GM12874 (cell line): ENCODE measurements around the gene ATP1B2.

Experiments
- TF ChIP-seq, protein P1 (sequence below): IDR thresholded peaks from 2 replicates; pipeline ENCODE4 v1.5.1; 2011; ENCODE audit warnings: low read depth, mild to moderate bottlenecking, control low read depth, low read length, moderate library complexity; ENCODE audit not compliant: insufficient read depth

The ATP1B2 gene

DNA sequence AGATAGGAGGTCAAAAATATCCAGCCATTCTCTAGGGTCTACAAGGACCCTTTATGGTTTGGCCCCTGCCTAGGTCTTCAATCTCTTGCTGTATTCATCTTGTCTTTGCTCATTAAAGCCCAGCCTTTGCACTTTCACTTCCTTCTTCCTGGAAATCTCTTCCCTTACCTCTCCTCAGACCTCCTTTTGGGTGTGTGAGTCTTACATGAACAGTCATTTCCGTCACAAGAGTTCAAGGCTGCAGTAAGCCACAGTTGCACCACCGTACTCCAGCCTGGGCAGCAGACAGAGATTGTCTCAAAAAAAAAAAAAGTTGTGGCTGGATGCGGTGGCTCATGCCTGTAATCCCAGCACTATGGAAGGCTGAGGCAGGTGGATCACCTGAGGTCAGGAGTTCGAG lies 6.0 kb upstream of the ATP1B2 start:
- TF ChIP-seq, protein P1, sequence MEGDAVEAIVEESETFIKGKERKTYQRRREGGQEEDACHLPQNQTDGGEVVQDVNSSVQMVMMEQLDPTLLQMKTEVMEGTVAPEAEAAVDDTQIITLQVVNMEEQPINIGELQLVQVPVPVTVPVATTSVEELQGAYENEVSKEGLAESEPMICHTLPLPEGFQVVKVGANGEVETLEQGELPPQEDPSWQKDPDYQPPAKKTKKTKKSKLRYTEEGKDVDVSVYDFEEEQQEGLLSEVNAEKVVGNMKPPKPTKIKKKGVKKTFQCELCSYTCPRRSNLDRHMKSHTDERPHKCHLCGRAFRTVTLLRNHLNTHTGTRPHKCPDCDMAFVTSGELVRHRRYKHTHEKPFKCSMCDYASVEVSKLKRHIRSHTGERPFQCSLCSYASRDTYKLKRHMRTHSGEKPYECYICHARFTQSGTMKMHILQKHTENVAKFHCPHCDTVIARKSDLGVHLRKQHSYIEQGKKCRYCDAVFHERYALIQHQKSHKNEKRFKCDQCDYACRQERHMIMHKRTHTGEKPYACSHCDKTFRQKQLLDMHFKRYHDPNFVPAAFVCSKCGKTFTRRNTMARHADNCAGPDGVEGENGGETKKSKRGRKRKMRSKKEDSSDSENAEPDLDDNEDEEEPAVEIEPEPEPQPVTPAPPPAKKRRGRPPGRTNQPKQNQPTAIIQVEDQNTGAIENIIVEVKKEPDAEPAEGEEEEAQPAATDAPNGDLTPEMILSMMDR: no peak

DNA sequence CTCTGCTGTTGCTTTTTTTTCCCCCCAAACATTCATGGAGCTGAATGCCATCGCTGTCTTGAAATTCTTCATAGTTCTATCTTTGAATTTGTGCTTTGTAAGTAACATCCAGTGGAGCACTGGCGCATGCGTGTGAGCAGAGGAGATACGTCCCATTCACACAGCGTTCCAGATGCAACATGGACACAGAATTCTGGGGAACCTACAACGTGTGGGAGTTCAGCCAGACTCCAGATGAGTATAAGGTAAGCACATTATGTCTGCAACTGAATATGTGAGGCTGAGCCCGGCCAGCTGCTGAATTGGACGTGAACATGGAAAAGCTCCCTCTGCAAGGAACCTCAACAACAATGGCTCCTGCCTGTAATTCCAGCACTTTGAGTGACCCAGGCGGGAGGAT lies 4.3 kb upstream of the ATP1B2 start:
- TF ChIP-seq, protein P1: no peak

DNA sequence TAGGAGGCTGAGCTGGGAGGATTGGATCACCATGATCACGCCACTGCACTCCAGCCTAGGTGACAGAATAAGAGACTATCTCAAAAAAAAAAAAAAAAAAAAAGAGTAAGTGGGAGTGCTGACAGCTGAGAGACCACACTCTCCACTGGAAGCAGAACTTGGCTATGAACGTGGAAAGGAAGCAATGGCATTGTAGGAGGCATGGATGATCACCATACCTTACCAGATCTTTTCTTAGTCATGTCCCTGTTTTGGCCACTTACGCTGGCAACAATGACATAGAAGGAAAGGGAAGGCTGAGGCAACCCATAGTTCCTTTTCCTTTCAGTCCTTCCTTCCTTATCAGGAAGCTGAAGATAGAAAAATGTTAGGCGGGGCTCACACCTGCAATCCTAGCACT lies 3.7 kb upstream of the ATP1B2 start:
- TF ChIP-seq, protein P1: no peak

DNA sequence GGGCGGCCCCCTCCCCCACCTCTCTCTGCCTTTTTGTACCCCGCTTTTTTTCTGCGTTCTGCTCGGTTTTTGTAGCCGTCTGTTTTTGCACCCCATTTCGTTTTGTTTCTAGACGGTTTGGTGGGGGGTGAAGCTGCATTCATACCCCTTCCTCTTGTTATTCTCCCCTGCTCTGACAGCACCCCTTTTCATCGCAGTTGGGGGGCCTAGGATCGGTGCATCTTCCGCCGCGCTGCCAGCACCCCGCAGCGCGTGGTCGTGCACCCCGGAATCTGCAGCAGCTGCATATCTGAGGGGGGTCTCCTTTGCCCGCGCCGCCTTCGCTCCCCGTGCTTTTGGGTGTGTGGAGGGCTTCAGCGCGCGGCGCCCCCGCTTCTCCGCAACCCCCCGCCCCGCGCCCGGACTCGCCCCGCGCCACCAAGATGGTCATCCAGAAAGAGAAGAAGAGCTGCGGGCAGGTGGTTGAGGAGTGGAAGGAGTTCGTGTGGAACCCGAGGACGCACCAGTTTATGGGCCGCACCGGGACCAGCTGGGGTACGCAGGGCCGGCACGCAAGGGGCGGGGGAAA lies 455 bp downstream of the ATP1B2 start:
- TF ChIP-seq, protein P1: no peak

DNA sequence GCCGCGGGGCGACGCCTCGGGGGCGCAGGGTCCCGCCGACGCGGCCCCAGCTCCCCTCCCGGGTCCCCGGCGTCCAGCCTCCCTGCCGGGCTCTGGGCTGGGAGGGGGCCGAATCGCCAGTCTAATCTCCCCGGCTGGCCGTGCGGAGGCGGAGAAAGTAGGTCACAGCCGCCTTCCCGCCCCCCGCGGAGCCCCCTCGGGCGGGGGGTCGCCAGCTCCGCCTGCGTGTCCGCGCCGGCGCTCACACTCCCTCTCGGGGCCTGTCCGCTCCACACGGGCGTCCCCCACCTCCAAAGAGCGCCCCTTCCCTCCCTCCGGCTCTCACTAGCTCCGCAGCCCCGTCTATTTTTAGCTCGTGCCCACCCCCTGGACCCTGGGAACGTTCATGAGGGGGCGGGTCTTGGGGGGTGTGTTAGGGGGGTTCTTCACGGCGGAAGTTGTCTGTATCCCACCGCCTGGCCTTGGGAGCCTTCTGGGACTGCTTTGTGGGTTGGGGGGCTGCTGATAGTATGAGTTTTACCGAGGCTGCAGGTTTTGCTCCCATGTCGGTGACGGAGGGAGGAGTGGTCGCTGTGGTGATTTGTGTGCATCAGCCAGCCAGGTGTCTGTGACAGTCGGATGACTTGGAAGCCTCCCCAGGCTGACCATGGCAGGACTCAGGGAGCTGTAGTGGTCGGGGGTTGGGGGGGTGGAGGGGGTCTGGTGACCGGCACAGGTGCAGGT lies 1.1 kb downstream of the ATP1B2 start:
- TF ChIP-seq, protein P1: no peak

DNA sequence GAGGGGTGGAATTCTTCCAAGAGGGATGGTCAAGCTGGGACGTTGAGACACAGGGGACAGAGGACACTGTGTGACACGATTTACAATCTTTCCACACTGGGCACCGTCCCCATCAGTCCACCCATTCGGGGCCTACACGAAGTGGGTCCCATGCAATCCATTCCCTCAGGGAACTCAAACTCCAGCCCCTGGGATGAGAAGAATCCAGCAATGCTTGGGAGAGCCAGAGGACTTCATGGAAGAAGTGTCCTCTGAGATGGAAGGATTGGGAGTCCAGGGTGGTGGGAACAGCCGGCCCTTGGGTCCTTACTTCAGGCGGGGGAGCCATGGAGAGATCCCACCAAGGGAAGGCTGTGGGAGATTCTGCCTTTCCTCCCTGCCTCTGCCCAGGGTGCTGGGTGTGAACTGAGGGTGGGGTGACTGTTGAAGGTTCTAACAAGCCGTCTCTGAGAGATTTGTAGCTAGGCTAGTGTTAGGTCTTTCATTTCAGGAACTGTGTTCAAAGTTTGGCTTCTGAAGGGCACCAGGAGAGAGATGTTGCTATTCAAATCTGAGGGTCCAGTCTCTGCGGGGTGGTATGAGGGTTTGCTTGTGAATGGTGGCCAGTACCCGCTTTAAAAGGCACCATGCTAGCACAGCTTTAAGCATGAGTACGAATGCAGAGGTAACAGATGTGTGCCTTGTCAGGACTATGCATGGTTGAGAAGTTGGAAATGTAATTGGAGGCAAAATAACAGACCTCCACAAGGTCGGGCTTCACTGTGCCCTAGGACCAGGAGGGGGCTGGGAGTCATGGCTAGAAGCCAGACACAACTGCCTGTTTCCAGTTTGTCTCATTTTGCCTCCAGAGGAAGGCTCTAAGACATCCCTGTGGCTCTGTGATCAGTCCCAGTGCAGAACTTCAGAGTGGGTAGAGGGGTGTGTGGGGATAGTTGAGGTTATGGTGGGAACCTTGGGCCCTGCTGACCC lies 1.9 kb downstream of the ATP1B2 start:
- TF ChIP-seq, protein P1: no peak

DNA sequence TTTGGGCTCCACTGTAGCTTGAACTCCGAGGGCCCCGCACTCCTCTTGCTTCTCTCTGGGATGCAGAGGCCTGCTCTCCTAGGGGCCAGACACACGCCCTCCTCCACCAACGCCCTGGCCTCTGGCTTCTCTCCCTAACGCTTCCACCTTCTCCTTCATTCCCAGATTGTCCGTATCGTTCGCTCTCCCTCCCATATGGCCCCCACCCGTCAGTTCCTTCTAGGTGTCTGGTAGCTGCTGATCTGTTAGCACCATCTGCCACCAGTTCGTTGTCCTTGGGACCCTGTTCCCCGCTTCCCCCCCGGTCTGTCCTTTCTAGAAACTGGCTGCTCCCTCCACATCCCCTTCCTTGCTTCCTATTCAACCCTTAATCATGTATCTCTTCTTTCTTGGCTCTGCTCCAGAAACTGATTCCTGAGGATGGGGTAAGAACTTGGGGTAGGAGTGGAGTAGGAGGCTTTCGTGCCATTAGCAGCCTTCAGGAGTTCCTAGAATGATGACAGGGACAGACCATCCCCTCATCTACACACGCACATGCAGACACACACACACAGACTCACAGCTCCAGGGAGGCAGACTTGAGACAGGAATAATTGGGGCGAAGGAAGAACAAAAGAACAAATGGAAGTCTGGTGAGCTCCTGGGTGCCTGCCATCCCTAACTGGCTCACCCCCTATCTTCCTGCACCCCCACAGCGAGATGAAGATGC lies 4.3 kb downstream of the ATP1B2 start:
- TF ChIP-seq, protein P1: no peak
